BLaER1 treated with 17β-estradiol and CSF1 and Interleukin-3, amounts not matched to agents 10 nM and 100 nM (cell line): ENCODE data around the gene SH2B3.

Experiments
- H3K27ac ChIP-seq, 11 experiments: shearing (Covaris generic); formaldehyde crosslinking; 2 replicates each; pipeline ENCODE4 v1.8.1; 2022
- H3K27me3 ChIP-seq, 11 experiments: shearing (Covaris generic); formaldehyde crosslinking; 2 replicates each; pipeline ENCODE4 v1.8.1; 2022
- H3K36me3 ChIP-seq, 11 experiments: shearing (Covaris generic); formaldehyde crosslinking; 2 replicates each; pipeline ENCODE4 v1.8.1; 2022
- H3K4me1 ChIP-seq, 10 experiments: shearing (Covaris generic); formaldehyde crosslinking; 2 replicates each; pipeline ENCODE4 v1.8.1; 2022
- H3K4me2 ChIP-seq, 11 experiments: shearing (Covaris generic); formaldehyde crosslinking; 2 replicates each; pipeline ENCODE4 v1.8.1; 2022
- H3K4me3 ChIP-seq, 10 experiments: shearing (Covaris generic); formaldehyde crosslinking; 2 replicates each; pipeline ENCODE4 v1.8.1; 2022
- H3K9ac ChIP-seq, 11 experiments: shearing (Covaris generic); formaldehyde crosslinking; 2 replicates each; pipeline ENCODE4 v1.8.1; 2022
- H3K9me3 ChIP-seq, 11 experiments: shearing (Covaris generic); formaldehyde crosslinking; replicated peaks in 1 of 11; 2 replicates each; pipeline ENCODE4 v1.8.1; 2022
- H4K20me1 ChIP-seq, 11 experiments: shearing (Covaris generic); formaldehyde crosslinking; 2 replicates each; pipeline ENCODE4 v1.8.1; 2022
- Cebpa-rat ChIP-seq, 11 experiments: shearing (Covaris generic); IDR thresholded peaks; 2 replicates each; pipeline ENCODE4 v1.8.1; 2022

SH2B3 gene

DNA sequence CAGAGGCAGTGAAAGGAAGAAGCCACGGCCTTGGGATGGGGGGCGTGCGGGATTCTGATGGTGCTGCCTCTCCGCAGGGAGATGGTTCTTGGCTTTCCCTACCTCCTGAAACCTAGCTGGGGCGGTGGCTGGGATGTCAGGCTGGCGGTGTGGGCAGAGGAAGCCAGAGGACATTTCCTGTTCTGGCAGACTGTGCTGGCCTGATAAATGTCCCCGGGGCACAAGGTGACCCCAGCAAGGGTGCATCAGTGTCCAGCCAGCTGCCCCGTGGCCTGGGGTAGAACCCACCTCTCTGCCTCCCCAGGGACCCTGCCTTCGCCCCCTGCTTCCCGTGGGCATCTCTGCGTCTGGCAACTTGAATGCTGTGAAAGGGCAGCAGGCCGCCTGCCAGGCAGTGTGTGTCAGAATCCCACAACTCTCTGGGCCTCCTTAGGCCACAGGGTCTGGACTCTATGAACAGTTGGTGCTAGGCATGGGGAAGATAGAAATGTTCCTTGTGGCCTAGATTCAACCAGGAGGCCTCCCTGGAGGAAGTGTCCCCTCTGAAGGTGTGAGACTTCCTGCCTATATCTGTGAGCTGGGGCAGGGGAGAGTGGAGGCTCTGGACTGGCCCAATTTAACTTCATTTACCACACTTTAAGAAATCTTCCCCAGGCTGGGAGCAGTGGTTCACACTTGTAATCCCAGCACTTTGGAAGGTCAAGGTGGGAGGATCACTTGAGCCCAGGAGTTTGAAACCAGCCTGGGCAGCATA lies 4.9 kb downstream of the SH2B3 start:
- TF ChIP-seq Cebpa-rat (IDR thresholded peaks at IDR 0.05) = no peak
- peak overlapping the region; percentile 98 to 100 (median 100) for H3K4me2 ChIP-seq
- H3K27me3 ChIP-seq = no peaks in the 10 kb centered on the region
- H3K9me3 ChIP-seq = no peaks in the 10 kb centered on the region
- peak overlapping the region; percentile 92 to 99 (median 98) for H3K9ac ChIP-seq
- peaks cover 0 to 74% (median 37%) of the 10 kb centered on the region in 11 experiments; a peak in 19 of 22 replicates for H3K36me3 ChIP-seq
- H3K4me1 ChIP-seq = peaks cover 77 to 88% (median 82%) of the 10 kb centered on the region in 10 experiments
- peak overlapping the region; percentile 44 to 100 (median 98); a peak in 19 of 20 replicates for H3K4me3 ChIP-seq
- peak overlapping the region; percentile 70 to 99 (median 97); a peak in 21 of 22 replicates for H3K27ac ChIP-seq
- H4K20me1 ChIP-seq = peaks cover 85 to 95% (median 88%) of the 10 kb centered on the region in 11 experiments

DNA sequence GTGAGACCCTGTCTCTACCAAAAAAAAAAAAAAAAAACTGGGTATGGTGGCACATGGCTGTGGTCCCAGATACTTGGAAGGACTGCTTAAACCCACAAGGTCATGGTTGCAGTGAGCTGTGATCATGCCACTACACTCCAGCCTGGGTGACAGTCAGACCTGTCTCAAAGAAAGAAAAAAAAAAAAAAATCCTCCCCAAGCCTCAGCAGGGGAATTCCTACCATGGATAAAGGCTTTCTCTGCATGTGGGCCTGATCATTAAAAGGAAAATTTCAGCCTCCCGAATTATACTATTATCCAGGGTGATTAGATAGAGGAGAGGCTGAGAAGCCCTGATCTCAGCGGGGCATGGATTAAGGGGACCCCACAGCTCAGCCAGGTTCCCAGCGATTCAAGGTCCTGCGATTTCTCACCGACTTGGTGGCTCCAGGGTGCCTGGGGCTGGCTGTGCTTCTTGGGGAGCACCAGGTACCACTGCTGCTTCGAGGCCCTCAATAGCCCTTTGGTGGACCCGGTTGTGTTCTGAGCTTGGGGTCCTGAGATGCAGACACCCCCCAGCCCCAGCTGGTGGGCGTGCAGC lies 5.6 kb downstream of the SH2B3 start:
- H3K4me2 ChIP-seq = peak overlapping the region; percentile 98 to 100 (median 100)
- peak overlapping the region; percentile 92 to 99 (median 98); a peak in 21 of 22 replicates for H3K9ac ChIP-seq
- peaks cover 4 to 80% (median 44%) of the 10 kb centered on the region in 11 experiments; a peak in 20 of 22 replicates for H3K36me3 ChIP-seq
- no peak for TF ChIP-seq Cebpa-rat (IDR thresholded peaks at IDR 0.05)
- H3K27ac ChIP-seq = peak overlapping the region; percentile 15 to 99 (median 97); a peak in 21 of 22 replicates
- H4K20me1 ChIP-seq = peaks cover 92 to 100% (median 95%) of the 10 kb centered on the region in 11 experiments
- peaks cover 77 to 88% (median 83%) of the 10 kb centered on the region in 10 experiments for H3K4me1 ChIP-seq
- H3K27me3 ChIP-seq = no peaks in the 10 kb centered on the region
- H3K9me3 ChIP-seq = no peaks in the 10 kb centered on the region
- peak overlapping the region in 8 of 10 experiments; percentile 31 to 100 (median 98); a peak in 14 of 20 replicates for H3K4me3 ChIP-seq

DNA sequence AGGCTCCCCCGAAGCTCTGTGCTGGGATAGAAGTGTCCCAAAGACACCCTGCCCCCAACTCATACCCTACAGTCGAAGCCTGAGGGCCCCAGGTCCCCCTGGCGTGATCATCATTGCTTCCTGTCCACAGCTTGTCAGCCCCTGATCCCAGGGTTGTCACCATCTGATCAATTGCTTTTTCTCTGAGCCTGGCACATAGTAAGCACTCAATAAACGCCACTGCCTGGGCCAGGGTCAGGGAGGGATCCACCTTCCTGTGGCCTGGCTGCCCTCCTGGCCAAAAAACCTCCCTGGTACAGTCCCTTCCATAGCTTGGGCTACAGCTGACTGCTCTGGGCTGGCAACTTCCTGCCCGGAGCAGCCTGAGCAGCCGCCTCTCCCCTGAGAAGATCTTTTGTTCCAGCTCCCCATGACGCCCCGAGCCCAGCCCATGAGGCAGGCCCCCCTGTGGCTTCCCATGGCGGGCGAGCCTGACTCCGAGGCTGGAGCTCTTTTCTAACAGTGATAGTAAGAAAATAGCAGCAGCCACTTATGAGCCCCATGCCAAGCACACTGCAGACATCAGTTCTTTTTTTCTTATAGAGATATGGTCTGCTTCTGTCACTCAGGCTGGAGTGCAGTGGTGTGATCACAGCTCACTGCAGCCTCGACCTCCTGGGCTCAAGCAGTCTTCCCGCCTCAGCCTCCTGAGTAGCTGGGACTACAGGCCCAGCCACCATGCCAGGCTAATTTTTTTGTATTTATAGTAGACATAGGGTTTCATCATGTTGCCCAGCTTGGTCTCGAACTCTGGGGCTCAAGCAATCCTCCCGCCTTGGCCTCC lies 6.5 kb downstream of the SH2B3 start:
- Histone ChIP-seq H3K4me3 (peak overlapping the region in 9 of 10 experiments; percentile 22 to 100 (median 95); a peak in 17 of 20 replicates), H3K36me3 (peaks cover 13 to 90% (median 53%) of the 10 kb centered on the region in 11 experiments), H3K4me1 (peaks cover 77 to 95% (median 84%) of the 10 kb centered on the region in 10 experiments), H3K9ac (peak overlapping the region; percentile 92 to 99 (median 98)), H3K27ac (peak overlapping the region; percentile 15 to 99 (median 97); a peak in 21 of 22 replicates), H3K4me2 (peak overlapping the region; percentile 98 to 100 (median 100)), H3K9me3 (no peaks in the 10 kb centered on the region), H4K20me1 (peaks cover 100% of the 10 kb centered on the region in 11 experiments), H3K27me3 (no peaks in the 10 kb centered on the region)
- no peak for TF ChIP-seq Cebpa-rat (IDR thresholded peaks at IDR 0.05)

DNA sequence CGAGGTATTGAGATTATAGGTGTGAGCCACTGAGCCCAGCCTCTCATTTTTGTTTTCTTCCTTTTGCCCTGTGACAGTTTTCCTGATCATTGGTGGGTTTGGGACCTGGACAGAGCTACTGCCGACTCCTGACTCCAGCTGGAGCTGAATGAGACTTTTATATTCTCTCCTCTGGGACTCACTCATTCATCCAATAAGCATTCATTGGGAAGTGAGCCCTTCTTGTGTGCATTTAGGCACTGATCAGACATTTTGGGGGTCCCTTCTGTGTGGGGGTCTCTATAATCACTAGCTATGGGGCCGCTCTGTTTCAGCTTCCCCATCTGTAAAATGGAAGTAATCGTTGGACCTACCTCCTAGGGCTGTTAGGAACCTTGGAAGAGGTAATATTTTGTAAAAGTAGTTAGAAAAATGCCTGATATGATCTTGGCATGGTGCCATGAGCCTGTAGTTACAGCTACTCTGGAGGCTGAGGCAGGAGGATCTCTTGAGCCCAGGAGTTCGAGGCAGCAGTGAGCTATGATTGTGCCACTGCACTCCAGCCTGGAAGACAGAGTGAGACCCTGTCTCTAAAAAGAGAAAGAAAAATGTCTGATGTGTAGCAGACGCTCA lies 7.2 kb downstream of the SH2B3 start:
- Histone ChIP-seq H3K4me2 (peak overlapping the region; percentile 98 to 100 (median 100)), H3K9me3 (peaks cover 0 to 6% (median 0%) of the 10 kb centered on the region in 11 experiments; a peak in 1 of 22 replicates), H3K4me1 (peaks cover 73 to 93% (median 77%) of the 10 kb centered on the region in 10 experiments), H4K20me1 (peaks cover 100% of the 10 kb centered on the region in 11 experiments), H3K27me3 (no peaks in the 10 kb centered on the region), H3K4me3 (peak overlapping the region in 4 of 10 experiments; percentile 43 to 100 (median 99); a peak in 1 of 20 replicates), H3K36me3 (peaks cover 21 to 90% (median 60%) of the 10 kb centered on the region in 11 experiments), H3K9ac (peak overlapping the region; percentile 92 to 99 (median 98); a peak in 19 of 22 replicates), H3K27ac (peak overlapping the region in 9 of 11 experiments; percentile 70 to 99 (median 97); a peak in 16 of 22 replicates)
- TF ChIP-seq Cebpa-rat (IDR thresholded peaks at IDR 0.05) = no peak

DNA sequence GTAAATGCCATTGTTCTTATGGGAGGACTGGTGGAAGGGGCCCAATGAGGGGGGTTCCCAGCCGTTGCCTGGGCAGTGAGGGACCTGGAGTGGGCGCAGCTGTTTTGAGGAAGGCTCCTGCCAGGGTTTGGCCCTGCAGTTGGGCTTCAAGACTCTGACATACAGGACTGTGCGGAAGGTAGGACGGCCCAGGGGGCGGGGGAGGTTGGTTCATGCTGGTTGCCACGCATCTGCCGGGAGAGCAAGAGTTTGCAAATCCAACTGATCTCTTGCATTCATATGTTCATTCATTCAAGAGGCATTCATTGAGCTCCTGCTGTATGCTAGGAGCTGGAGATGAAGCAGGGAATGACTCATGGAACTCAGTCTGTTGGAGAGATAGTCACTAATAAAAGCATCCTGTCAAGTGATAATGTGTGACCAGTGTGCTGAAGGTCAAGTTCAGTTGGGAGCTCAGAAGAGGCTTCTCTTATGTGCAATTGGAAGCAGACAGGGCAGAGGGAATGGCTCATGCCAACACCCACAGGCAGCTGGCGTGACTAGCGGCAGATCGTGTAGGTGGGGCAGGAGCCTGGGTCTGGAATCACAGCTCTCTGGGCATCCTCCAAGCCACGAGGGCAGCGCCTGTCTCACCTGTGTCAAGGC lies 7.8 kb downstream of the SH2B3 start:
- H3K36me3 ChIP-seq = peaks cover 27 to 90% (median 62%) of the 10 kb centered on the region in 11 experiments
- peak overlapping the region in 3 of 11 experiments; percentile 19 to 98 (median 98); a peak in 3 of 22 replicates for H3K9ac ChIP-seq
- H3K4me1 ChIP-seq = peaks cover 67 to 89% (median 70%) of the 10 kb centered on the region in 10 experiments
- peaks cover 100% of the 10 kb centered on the region in 11 experiments for H4K20me1 ChIP-seq
- H3K4me2 ChIP-seq = peak overlapping the region; percentile 98 to 100 (median 100)
- no peak overlapping the region for H3K4me3 ChIP-seq
- H3K27ac ChIP-seq = peak overlapping the region in 5 of 11 experiments; percentile 70 to 99 (median 97); a peak in 8 of 22 replicates
- no peaks in the 10 kb centered on the region for H3K27me3 ChIP-seq
- H3K9me3 ChIP-seq = peaks cover 0 to 10% (median 0%) of the 10 kb centered on the region in 11 experiments; a peak in 2 of 22 replicates
- TF ChIP-seq Cebpa-rat (IDR thresholded peaks at IDR 0.05) = no peak

DNA sequence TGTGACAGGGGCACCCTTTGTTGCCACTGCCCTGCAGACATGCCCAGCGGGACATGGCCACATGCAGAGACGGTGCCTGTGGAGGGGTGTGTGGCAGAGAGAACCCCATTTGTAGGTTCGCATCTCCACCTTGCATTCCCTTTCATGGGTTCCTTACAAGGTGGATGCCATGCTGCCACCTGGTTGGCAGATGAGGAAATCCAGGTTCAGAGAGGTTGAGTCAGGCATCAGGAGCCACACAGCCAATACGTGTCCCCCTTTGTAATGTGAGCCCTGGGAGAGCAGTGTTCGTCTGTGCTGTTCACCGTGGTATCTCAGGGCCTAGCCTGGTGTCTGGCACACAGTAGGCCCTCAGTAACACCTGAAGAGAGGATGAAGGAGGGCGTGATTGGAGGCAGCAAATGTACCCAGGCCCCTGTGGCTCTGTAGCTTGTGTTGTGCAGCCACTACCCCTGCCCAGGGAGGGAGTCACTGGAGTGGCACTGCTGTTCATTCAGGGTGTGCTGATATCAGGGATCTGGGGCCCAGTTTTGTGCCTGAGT lies 9.1 kb downstream of the SH2B3 start:
- Histone ChIP-seq H3K36me3 (peaks cover 39 to 91% (median 72%) of the 10 kb centered on the region in 11 experiments), H3K4me1 (peaks cover 55 to 82% (median 58%) of the 10 kb centered on the region in 10 experiments), H3K4me3 (no peak overlapping the region), H3K9me3 (peaks cover 0 to 10% (median 0%) of the 10 kb centered on the region in 11 experiments; a peak in 2 of 22 replicates), H3K9ac (peak overlapping the region in 3 of 11 experiments; percentile 0 to 38 (median 9); a peak in 4 of 22 replicates), H3K4me2 (peak overlapping the region; percentile 20 to 100 (median 99); a peak in 21 of 22 replicates), H3K27me3 (no peaks in the 10 kb centered on the region), H4K20me1 (peaks cover 100% of the 10 kb centered on the region in 11 experiments), H3K27ac (peak overlapping the region in 2 of 11 experiments; percentile 18 to 29; a peak in 3 of 22 replicates)
- no peak for TF ChIP-seq Cebpa-rat (IDR thresholded peaks at IDR 0.05)

DNA sequence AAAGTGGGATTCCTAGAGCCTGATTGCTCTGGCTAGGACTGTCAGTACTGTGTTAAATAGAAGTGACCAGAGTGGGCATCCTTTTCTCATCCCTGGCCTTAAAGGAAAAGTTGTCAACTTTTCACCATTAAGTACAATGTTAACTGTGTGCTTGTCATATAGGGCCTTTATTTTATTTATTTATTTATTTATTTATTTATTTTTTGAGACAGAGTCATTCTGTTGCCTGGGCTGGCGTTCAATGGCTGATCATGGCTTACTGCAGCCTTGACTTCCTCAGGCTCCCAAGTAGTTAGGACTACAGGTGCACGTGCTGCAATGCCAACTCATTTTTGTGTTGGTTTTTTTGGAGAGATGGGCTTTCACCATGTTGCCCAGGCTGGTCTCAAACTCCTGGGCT lies 11.6 kb downstream of the SH2B3 start:
- Histone ChIP-seq H3K27ac (no peak overlapping the region), H3K4me2 (no peak overlapping the region), H3K27me3 (no peaks in the 10 kb centered on the region), H3K36me3 (peaks cover 64 to 100% (median 96%) of the 10 kb centered on the region in 11 experiments), H3K4me3 (no peak overlapping the region), H3K9ac (peak overlapping the region in 1 of 11 experiments; percentile 51; a peak in 1 of 22 replicates), H4K20me1 (peaks cover 99 to 100% (median 100%) of the 10 kb centered on the region in 11 experiments), H3K9me3 (peaks cover 0 to 10% (median 0%) of the 10 kb centered on the region in 11 experiments; a peak in 2 of 22 replicates), H3K4me1 (peaks cover 32 to 78% (median 49%) of the 10 kb centered on the region in 10 experiments)
- TF ChIP-seq Cebpa-rat (IDR thresholded peaks at IDR 0.05) = no peak
